Glutamatergic neuron (in vitro differentiated cells): Measurements from ENCODE around the gene SLC27A6. TPM values are rescaled to one million over a fixed set of nuclear protein-coding genes. Genes with fewer than 3 reads are reported as not detected.

Source experiments
- DNase-seq: peaks from one replicate; pipeline ENCODE4 v3.0.0; 2022
- H3K27ac Mint-ChIP-seq: one replicate; pipeline ENCODE4 v1.8.0; 2020; ENCODE audit warnings: mild to moderate bottlenecking, mixed read lengths, inconsistent platforms; ENCODE audit not compliant: unreplicated experiment
- H3K27me3 Mint-ChIP-seq: one replicate; pipeline ENCODE4 v1.8.0; 2020; ENCODE audit warnings: mild to moderate bottlenecking, moderate library complexity, mixed read lengths, inconsistent platforms; ENCODE audit not compliant: unreplicated experiment
- H3K36me3 Mint-ChIP-seq: one replicate; pipeline ENCODE4 v1.8.0; 2020; ENCODE audit warnings: mild to moderate bottlenecking, mixed read lengths, inconsistent platforms; ENCODE audit not compliant: unreplicated experiment
- H3K4me1 Mint-ChIP-seq: one replicate; pipeline ENCODE4 v1.8.0; 2020; ENCODE audit warnings: mild to moderate bottlenecking, low read depth, mixed read lengths, inconsistent platforms; ENCODE audit not compliant: unreplicated experiment
- H3K4me3 Mint-ChIP-seq: one replicate; pipeline ENCODE4 v1.8.0; 2020; ENCODE audit warnings: mild to moderate bottlenecking, mixed read lengths, inconsistent platforms; ENCODE audit not compliant: unreplicated experiment
- H3K9me3 Mint-ChIP-seq: one replicate; pipeline ENCODE4 v1.8.0; 2020; ENCODE audit warnings: mild to moderate bottlenecking, moderate library complexity, mixed read lengths, inconsistent platforms; ENCODE audit not compliant: unreplicated experiment
- total RNA-seq: library from RNA; stranded (reverse); fragmentation: NEBNext Ultra II Directional; extraction: Animal tissue kit (Norgen Biotek cat#: 25700); gene quantifications from one replicate; pipeline ENCODE4 v1.2.1, GENCODE V29; 2021; ENCODE audit not compliant: unreplicated experiment
- TF ChIP-seq, protein P1 (sequence below): fragments of 200-600 bp; sonication (generic); IDR thresholded peaks from one replicate; pipeline ENCODE4 v1.5.0; 2021; ENCODE audit not compliant: partially characterized antibody, unreplicated experiment

The SLC27A6 gene
- total RNA-seq, 1 donor from 2014 or later: not detected

DNA sequence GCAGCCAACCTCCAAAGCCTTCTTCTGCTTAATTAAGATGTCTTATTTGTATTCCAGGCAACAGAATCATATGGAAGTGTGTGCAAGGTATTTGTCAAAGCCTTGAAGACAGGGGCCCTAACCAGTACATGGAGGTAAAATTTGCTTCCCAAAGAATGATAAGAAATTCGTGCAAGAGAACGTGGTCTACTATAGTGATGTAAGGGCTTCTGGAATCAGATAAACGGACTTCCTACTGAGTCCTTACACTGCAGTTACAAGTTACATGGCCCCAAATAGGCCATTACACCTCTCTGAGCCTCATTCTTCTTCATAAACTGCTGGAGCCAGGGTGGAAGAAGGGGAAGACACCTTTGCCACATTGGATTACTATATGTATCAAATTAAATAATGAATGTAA, 113.4 kb downstream of the SLC27A6 start:
- Mint-ChIP-seq H3K4me3 (no peak overlapping the region), H3K36me3 (no peaks in the 10 kb centered on the region), H3K4me1 (no peaks in the 10 kb centered on the region), H3K27ac (no peak overlapping the region), H3K27me3 (no peaks in the 10 kb centered on the region), H3K9me3 (no peaks in the 10 kb centered on the region)
- no peak for DNase-seq
- TF ChIP-seq, protein P1, sequence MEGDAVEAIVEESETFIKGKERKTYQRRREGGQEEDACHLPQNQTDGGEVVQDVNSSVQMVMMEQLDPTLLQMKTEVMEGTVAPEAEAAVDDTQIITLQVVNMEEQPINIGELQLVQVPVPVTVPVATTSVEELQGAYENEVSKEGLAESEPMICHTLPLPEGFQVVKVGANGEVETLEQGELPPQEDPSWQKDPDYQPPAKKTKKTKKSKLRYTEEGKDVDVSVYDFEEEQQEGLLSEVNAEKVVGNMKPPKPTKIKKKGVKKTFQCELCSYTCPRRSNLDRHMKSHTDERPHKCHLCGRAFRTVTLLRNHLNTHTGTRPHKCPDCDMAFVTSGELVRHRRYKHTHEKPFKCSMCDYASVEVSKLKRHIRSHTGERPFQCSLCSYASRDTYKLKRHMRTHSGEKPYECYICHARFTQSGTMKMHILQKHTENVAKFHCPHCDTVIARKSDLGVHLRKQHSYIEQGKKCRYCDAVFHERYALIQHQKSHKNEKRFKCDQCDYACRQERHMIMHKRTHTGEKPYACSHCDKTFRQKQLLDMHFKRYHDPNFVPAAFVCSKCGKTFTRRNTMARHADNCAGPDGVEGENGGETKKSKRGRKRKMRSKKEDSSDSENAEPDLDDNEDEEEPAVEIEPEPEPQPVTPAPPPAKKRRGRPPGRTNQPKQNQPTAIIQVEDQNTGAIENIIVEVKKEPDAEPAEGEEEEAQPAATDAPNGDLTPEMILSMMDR: no peak

DNA sequence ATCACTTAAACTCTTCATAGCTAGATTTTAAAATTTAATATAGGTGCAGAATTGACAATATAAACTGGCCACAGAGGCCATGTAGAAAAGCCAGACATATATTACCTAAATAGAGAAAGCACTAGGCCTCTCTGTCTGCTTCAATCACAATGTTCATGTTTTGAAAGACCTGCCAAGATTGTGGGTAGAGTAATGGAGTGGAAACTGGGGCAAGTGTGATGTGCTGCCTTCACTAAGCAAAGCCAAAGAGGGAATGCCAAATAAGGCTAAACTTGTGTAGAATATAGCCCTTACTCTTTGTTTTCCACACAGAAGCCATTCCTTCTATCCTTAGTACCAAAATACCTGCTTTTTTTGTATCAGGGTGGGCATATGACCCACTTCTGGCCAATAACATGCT, 114.2 kb downstream of the SLC27A6 start:
- H3K9me3 Mint-ChIP-seq: no peaks in the 10 kb centered on the region
- no peaks in the 10 kb centered on the region for H3K36me3 Mint-ChIP-seq
- H3K4me3 Mint-ChIP-seq: no peak overlapping the region
- no peaks in the 10 kb centered on the region for H3K4me1 Mint-ChIP-seq
- H3K27me3 Mint-ChIP-seq: no peaks in the 10 kb centered on the region
- H3K27ac Mint-ChIP-seq: no peak overlapping the region
- TF ChIP-seq, protein P1: no peak
- no peak for DNase-seq

DNA sequence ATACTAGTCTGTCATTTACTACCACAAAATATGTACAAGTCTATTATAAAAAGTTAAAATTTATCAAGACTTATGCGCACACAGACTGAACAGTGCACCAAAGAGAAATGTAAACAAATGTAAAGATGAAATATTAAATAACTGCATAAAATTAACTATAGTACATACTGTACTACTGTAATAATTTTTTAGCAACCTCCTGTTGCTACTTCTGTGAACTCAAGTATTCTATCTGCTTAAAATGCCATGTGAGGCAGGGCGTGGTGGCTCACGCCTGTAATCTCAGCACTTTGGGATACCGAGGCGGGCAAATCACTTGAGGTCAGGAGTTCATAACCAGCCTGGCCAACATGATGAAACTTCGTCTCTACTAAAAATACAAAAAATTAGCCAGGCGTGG, 115.5 kb downstream of the SLC27A6 start:
- H3K36me3 Mint-ChIP-seq: no peaks in the 10 kb centered on the region
- no peaks in the 10 kb centered on the region for H3K27me3 Mint-ChIP-seq
- DNase-seq: no peak
- H3K4me3 Mint-ChIP-seq: no peak overlapping the region
- H3K27ac Mint-ChIP-seq: no peak overlapping the region
- H3K4me1 Mint-ChIP-seq: no peaks in the 10 kb centered on the region
- TF ChIP-seq, protein P1: no peak
- no peaks in the 10 kb centered on the region for H3K9me3 Mint-ChIP-seq

DNA sequence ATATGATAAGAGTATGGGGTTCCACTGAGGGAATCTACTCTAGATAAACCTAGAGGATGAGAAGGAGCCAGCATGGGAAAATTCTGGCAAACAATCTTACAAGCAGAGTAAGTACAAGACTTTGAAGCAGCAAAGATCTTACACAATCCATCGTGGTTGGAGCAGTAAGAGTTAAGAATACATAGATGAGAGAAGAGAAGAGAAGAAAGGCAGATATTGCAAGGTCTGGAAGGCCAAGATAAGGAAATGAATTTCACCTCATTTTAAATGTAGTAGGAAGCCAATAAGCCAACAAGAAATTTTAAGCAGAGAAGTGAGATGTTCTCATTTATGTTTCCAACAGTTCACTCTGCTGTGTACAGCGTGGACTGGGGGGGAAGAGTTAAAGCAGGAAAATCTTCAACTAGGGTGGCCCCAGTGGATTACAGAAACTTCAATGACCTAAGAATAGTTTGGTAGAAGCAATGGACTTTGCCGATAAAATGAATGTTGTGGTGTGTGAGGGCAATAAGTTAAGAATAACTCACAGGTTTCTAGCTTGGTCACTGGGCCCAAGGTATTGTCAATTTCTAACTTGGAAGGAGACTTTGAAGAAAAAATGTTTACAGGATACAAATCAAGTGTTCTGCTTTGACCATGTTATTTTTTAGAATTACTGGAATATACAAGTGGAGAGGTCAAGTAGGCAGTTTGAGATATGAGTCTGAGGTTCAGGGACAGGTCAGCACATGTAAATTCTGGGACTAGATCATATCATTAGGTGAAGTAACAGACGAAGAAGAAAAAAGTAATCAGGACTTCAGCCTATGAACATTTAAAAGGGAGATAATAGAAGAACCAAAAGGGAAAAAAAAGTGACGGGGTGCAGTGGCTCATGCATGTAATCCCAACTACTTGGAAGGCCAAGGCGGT, 117.2 kb downstream of the SLC27A6 start:
- H3K4me3 Mint-ChIP-seq: no peak overlapping the region
- TF ChIP-seq, protein P1: no peak
- H3K27ac Mint-ChIP-seq: no peak overlapping the region
- no peaks in the 10 kb centered on the region for H3K9me3 Mint-ChIP-seq
- H3K27me3 Mint-ChIP-seq: no peaks in the 10 kb centered on the region
- DNase-seq: no peak
- no peaks in the 10 kb centered on the region for H3K4me1 Mint-ChIP-seq
- H3K36me3 Mint-ChIP-seq: no peaks in the 10 kb centered on the region

Other genes with a start within 250 kb of the SLC27A6 start
- gene ISOC1, start 129.3 kb downstream of the SLC27A6 start, total RNA-seq: 4.8 TPM